ENCODE data around the gene ENKD1.

Gene ENKD1

DNA sequence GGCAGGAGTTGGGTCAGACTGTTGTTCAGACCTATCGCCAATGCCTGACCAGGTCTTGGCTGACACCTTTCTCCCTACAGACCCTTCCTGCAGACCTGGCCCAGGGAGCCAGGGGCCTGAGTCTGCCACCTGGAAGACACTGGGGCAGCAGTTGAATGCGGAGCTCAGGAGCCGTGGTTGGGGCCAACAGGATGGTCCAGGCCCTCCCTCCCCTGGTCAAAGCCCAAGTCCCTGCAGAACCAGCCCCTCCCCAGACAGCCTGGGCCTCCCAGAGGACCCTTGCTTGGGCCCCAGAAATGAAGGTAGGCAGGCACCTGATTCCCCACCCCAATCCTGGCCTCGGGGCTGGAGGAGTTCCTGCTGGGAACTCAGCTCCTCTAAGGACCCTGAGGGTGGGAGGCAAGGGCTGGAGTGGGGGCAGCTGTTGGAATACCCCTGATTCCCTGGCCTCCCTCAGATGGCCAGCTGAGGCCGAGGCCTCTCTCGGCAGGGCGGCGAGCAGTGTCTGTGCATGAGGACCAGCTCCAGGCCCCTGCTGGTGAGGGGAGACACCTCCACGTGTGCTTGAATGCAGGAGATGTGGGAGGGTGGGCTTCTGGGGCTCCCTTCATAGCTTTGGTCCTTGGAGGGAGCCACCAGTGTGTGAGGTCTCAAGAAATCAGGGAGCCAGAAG is 10.1 kb downstream of the ENKD1 start:
- DNase-seq (ENCODE audit: low read depth) = no peak
- TF ChIP-seq POLR2A (IDR thresholded peaks at IDR 0.05; ENCODE audit: extremely low read depth, insufficient read length) = no peak
- TF ChIP-seq CTCF (IDR thresholded peaks at IDR 0.05; ENCODE audit: low read depth, low read length) = no peak
- no peak for TF ChIP-seq MYC (IDR thresholded peaks at IDR 0.05; ENCODE audit: low read depth, low read length)
- TF ChIP-seq MAX (IDR thresholded peaks at IDR 0.05; ENCODE audit: low read depth, low read length) = no peak
- H3K4me3 ChIP-seq (ENCODE audit: low read depth, low read length) = no peak overlapping the region

GRCh38 chr16:67655363-67655762 is 11.2 kb downstream of the ENKD1 start:
- TF ChIP-seq POLR2A (IDR thresholded peaks at IDR 0.05; ENCODE audit: extremely low read depth, insufficient read length) (no peak), CTCF (IDR thresholded peaks at IDR 0.05; ENCODE audit: low read depth, low read length) (no peak), MYC (IDR thresholded peaks at IDR 0.05; ENCODE audit: low read depth, low read length) (no peak), MAX (IDR thresholded peaks at IDR 0.05; ENCODE audit: low read depth, low read length) (no peak)
- H3K4me3 ChIP-seq (ENCODE audit: low read depth, low read length) = no peak overlapping the region
- DNase-seq (ENCODE audit: low read depth) = no peak

DNA sequence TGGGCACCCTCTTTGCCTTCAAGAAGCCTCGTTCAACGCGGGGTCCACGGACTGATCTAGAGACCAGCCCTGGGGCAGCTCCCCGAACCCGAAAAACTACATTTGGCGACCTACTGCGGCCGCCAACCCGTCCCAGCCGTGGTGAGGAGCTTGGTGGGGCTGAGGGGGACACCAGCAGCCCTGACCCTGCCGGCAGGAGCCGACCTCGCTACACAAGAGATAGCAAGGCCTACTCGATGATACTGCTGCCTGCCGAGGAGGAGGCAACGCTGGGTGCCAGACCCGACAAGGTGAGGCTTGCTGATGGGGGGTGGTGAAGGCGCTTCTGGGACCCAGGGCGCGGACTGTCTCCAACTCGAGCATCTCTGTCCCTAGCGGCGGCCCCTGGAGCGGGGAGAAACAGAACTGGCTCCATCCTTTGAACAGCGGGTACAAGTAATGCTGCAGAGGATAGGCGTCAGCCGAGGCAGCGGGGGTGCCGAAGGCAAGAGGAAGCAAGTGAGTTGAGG is 12.1 kb downstream of the ENKD1 start:
- DNase-seq (ENCODE audit: low read depth) = no peak
- no peak overlapping the region for H3K4me3 ChIP-seq (ENCODE audit: low read depth, low read length)
- no peak for TF ChIP-seq POLR2A (IDR thresholded peaks at IDR 0.05; ENCODE audit: extremely low read depth, insufficient read length)
- no peak for TF ChIP-seq MYC (IDR thresholded peaks at IDR 0.05; ENCODE audit: low read depth, low read length)
- no peak for TF ChIP-seq MAX (IDR thresholded peaks at IDR 0.05; ENCODE audit: low read depth, low read length)
- TF ChIP-seq CTCF (IDR thresholded peaks at IDR 0.05; ENCODE audit: low read depth, low read length) = no peak

GRCh38 chr16:67653789-67654402 is 12.7 kb downstream of the ENKD1 start:
- no peak for DNase-seq (ENCODE audit: low read depth)
- TF ChIP-seq MYC (IDR thresholded peaks at IDR 0.05; ENCODE audit: low read depth, low read length) = no peak
- TF ChIP-seq POLR2A (IDR thresholded peaks at IDR 0.05; ENCODE audit: extremely low read depth, insufficient read length) = no peak
- no peak for TF ChIP-seq CTCF (IDR thresholded peaks at IDR 0.05; ENCODE audit: low read depth, low read length)
- TF ChIP-seq MAX (IDR thresholded peaks at IDR 0.05; ENCODE audit: low read depth, low read length) = no peak
- no peak overlapping the region for H3K4me3 ChIP-seq (ENCODE audit: low read depth, low read length)

DNA sequence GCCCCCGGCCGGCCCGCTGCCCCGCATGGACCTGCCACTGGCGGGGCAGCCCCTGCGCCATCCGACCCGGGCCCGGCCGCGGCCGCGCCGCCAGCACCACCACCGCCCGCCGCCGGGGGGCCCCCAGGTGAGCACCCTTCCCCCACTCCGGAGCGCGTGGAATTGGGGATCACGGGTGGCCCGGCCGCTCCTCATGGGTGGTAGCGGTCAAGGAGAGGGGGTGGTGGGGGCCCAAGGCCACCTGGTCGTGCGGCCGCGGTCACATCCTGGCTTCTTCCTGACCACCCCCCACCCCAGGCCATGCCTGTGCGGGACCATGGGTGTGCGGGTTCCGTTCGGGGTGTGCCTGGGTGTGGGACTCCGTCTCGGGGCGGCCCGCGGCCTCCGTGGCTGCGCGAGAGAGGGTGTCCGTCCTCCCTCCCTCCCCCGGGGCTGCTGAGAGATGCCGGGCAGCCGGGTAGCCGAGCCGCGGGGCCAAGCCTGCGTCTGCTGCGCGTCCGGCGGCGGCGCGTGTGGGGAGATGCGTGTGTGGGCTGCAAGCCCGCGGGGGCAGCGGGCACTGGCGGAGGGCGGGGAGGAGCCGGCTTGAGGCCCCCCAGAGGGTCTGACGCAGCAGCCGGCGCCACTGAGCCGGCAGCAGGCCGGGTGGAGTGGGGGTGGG is 13.3 kb downstream of the ENKD1 start:
- no peak for DNase-seq (ENCODE audit: low read depth)
- no peak for TF ChIP-seq MAX (IDR thresholded peaks at IDR 0.05; ENCODE audit: low read depth, low read length)
- no peak for TF ChIP-seq MYC (IDR thresholded peaks at IDR 0.05; ENCODE audit: low read depth, low read length)
- TF ChIP-seq CTCF (IDR thresholded peaks at IDR 0.05; ENCODE audit: low read depth, low read length) = no peak
- TF ChIP-seq POLR2A (IDR thresholded peaks at IDR 0.05; ENCODE audit: extremely low read depth, insufficient read length) = no peak
- no peak overlapping the region for H3K4me3 ChIP-seq (ENCODE audit: low read depth, low read length)

Measured in NB4 (cell line).